Mesenchymal stem cell (in vitro differentiated cells and primary cell): ENCODE results near the gene KLHL36.

Source experiments
- DNase-seq: peaks from one replicate; pipeline ENCODE4 v3.0.0-alpha.2; 2013
- H2AFZ ChIP-seq: one replicate; pipeline ENCODE4 v1.6.1; 2013; ENCODE audit warnings: low read depth, mild to moderate bottlenecking, control low read depth, inconsistent platforms, low read length, moderate library complexity
- H2AK5ac ChIP-seq: 2 replicates; pipeline ENCODE4 v1.6.1; 2013; ENCODE audit warnings: low read length, moderate library complexity, mild to moderate bottlenecking, inconsistent platforms; ENCODE audit not compliant: severe bottlenecking
- H2BK120ac ChIP-seq: one replicate; pipeline ENCODE4 v1.6.1; 2013; ENCODE audit warnings: low read depth, mild to moderate bottlenecking, inconsistent platforms, low read length, moderate library complexity
- H2BK12ac ChIP-seq, 2 experiments: one replicate each; pipeline ENCODE4 v1.6.1; 2013; ENCODE audit warnings: inconsistent platforms in 2 of 2, low read length in 2 of 2, mild to moderate bottlenecking in 2 of 2, moderate library complexity in 2 of 2, control low read depth in 1 of 2
- H2BK15ac ChIP-seq: one replicate; pipeline ENCODE4 v1.6.1; 2013; ENCODE audit warnings: mild to moderate bottlenecking, low read depth, inconsistent platforms; ENCODE audit not compliant: poor library complexity, severe bottlenecking
- H2BK5ac ChIP-seq: 2 replicates; pipeline ENCODE4 v1.6.1; 2013; ENCODE audit warnings: low read depth, mild to moderate bottlenecking, low read length, control low read depth, inconsistent platforms; ENCODE audit not compliant: poor library complexity, severe bottlenecking
- H3K14ac ChIP-seq, 2 experiments: one replicate each; pipeline ENCODE4 v1.6.1; 2013; ENCODE audit warnings: inconsistent platforms in 2 of 2, low read length in 2 of 2, control low read depth in 1 of 2, mild to moderate bottlenecking in 1 of 2, moderate library complexity in 1 of 2
- H3K18ac ChIP-seq, 2 experiments: one replicate each; pipeline ENCODE4 v1.6.1; 2013; ENCODE audit warnings: inconsistent platforms in 2 of 2, low read length in 2 of 2, control low read depth in 1 of 2, low read depth in 1 of 2, mild to moderate bottlenecking in 1 of 2
- H3K23ac ChIP-seq, 2 experiments: one replicate each; pipeline ENCODE4 v1.6.1; 2013; ENCODE audit warnings: inconsistent platforms in 2 of 2, low read length in 2 of 2, mild to moderate bottlenecking in 2 of 2, moderate library complexity in 2 of 2, control low read depth in 1 of 2
- H3K27ac ChIP-seq: 2 replicates; pipeline ENCODE4 v1.5.1; 2013; ENCODE audit warnings: mild to moderate bottlenecking, moderate library complexity, low read length, control low read depth, inconsistent platforms; ENCODE audit not compliant: poor library complexity, severe bottlenecking
- H3K27me3 ChIP-seq, 2 experiments: 2 replicates each; pipeline versions ENCODE4 v1.6.1 to v1.7.0; 2013; ENCODE audit warnings: low read length in 2 of 2, mild to moderate bottlenecking in 2 of 2, moderate library complexity in 2 of 2, control low read depth in 1 of 2, inconsistent platforms in 1 of 2; ENCODE audit not compliant: control insufficient read depth in 1 of 2, insufficient read depth in 1 of 2
- H3K36me3 ChIP-seq, 2 experiments: 2 replicates each; pipeline versions ENCODE4 v1.6.1 to v1.7.0; 2013; ENCODE audit warnings: low read length in 2 of 2, control low read depth in 1 of 2, inconsistent platforms in 1 of 2, low read depth in 1 of 2, mild to moderate bottlenecking in 1 of 2; ENCODE audit not compliant: insufficient read depth in 2 of 2, control insufficient read depth in 1 of 2
- H3K4ac ChIP-seq, 2 experiments: one replicate each; pipeline ENCODE4 v1.6.1; 2013; ENCODE audit warnings: inconsistent platforms in 2 of 2, low read length in 2 of 2, mild to moderate bottlenecking in 2 of 2, moderate library complexity in 2 of 2, control low read depth in 1 of 2, low read depth in 1 of 2
- H3K4me1 ChIP-seq: 2 replicates; pipeline ENCODE4 v1.6.1; 2013; ENCODE audit warnings: low read depth, low read length, control low read depth; ENCODE audit not compliant: control insufficient read depth, insufficient read depth
- H3K4me2 ChIP-seq: 2 replicates; pipeline ENCODE4 v1.6.1; 2013; ENCODE audit warnings: low read length, mild to moderate bottlenecking, inconsistent platforms; ENCODE audit not compliant: poor library complexity, severe bottlenecking
- H3K4me3 ChIP-seq, 2 experiments: 2 replicates each; pipeline versions ENCODE4 v1.5.1 to v1.7.0; 2013; ENCODE audit warnings: low read length in 2 of 2, mild to moderate bottlenecking in 2 of 2, control low read depth in 1 of 2, low read depth in 1 of 2; ENCODE audit not compliant: insufficient read depth in 1 of 2
- H3K79me1 ChIP-seq: replicated peaks from 2 replicates; pipeline ENCODE4 v1.6.1; 2013; ENCODE audit warnings: mild to moderate bottlenecking, control low read depth, low read length, inconsistent platforms; ENCODE audit not compliant: poor library complexity, severe bottlenecking
- H3K9ac ChIP-seq: 2 replicates; pipeline ENCODE4 v1.7.0; 2013; ENCODE audit warnings: mild to moderate bottlenecking, low read length, moderate library complexity
- H3K9me3 ChIP-seq: 2 replicates; pipeline ENCODE4 v1.7.0; 2013; ENCODE audit warnings: mild to moderate bottlenecking, low read length; ENCODE audit not compliant: control insufficient read depth
- H4K8ac ChIP-seq: one replicate; pipeline ENCODE4 v1.6.1; 2013; ENCODE audit warnings: inconsistent platforms, mild to moderate bottlenecking, low read length, moderate library complexity
- H4K91ac ChIP-seq: one replicate; pipeline ENCODE4 v1.6.1; 2013; ENCODE audit warnings: mild to moderate bottlenecking, low read length, inconsistent platforms
- WGBS: methylation state at CpG from one replicate; pipeline ENCODE4 v1.1.7; 2013; ENCODE audit warnings: mixed read lengths; 5-methylcytosine and 5-hydroxymethylcytosine counted together

KLHL36 gene

GRCh38 chr16:84709609-84710008 lies 61.3 kb downstream of the KLHL36 start:
- Histone ChIP-seq H3K27me3 (no peaks in the 10 kb centered on the region), H3K18ac (no peak overlapping the region), H4K8ac (no peak overlapping the region), H3K4me2 (no peak overlapping the region), H3K4me1 (peaks cover 21% of the 10 kb centered on the region), H3K79me1 (no peaks in the 10 kb centered on the region), H2AK5ac (no peak overlapping the region), H4K91ac (no peak overlapping the region), H3K4ac (no peak overlapping the region), H2BK120ac (no peak overlapping the region), H3K36me3 (peaks cover 6 to 9% of the 10 kb centered on the region in 2 experiments), H2BK15ac (no peak overlapping the region), H3K4me3 (no peak overlapping the region), H3K27ac (no peak overlapping the region), H3K9me3 (no peaks in the 10 kb centered on the region), H2BK12ac (no peak overlapping the region), H3K9ac (no peak overlapping the region), H3K14ac (no peak overlapping the region), H3K23ac (no peak overlapping the region), H2BK5ac (no peak overlapping the region), H2AFZ (no peak overlapping the region)
- WGBS: 86% methylated on average over 10 of the region's 10 CpGs
- no peak for DNase-seq

GRCh38 chr16:84710686-84711085 lies 62.4 kb downstream of the KLHL36 start:
- H3K9me3 ChIP-seq: no peaks in the 10 kb centered on the region
- peaks cover 6 to 9% of the 10 kb centered on the region in 2 experiments for H3K36me3 ChIP-seq
- H3K4me3 ChIP-seq: no peak overlapping the region
- no peak overlapping the region for H4K8ac ChIP-seq
- H2BK5ac ChIP-seq: no peak overlapping the region
- peaks cover 18% of the 10 kb centered on the region for H3K4me1 ChIP-seq
- H2BK12ac ChIP-seq: no peak overlapping the region
- no peak for DNase-seq
- H3K9ac ChIP-seq: no peak overlapping the region
- no peak overlapping the region for H3K14ac ChIP-seq
- H3K23ac ChIP-seq: no peak overlapping the region
- H3K27me3 ChIP-seq: no peaks in the 10 kb centered on the region
- no peaks in the 10 kb centered on the region for H3K79me1 ChIP-seq
- H2AK5ac ChIP-seq: no peak overlapping the region
- H3K4ac ChIP-seq: no peak overlapping the region
- H3K18ac ChIP-seq: no peak overlapping the region
- H2AFZ ChIP-seq: no peak overlapping the region
- H3K4me2 ChIP-seq: no peak overlapping the region
- no peak overlapping the region for H4K91ac ChIP-seq
- WGBS: 92% methylated on average over 11 of the region's 11 CpGs
- H2BK15ac ChIP-seq: no peak overlapping the region
- H2BK120ac ChIP-seq: no peak overlapping the region
- H3K27ac ChIP-seq: no peak overlapping the region
